Heart left ventricle (tissue), 16 donors: ENCODE results near the gene TRPC4. TPM values are rescaled to one million over a fixed set of nuclear protein-coding genes. Genes with fewer than 3 reads are reported as not detected.

Experiments
- ATAC-seq, 4 donors: fragments of 200-7000 bp; cut with Tn5 transposase; one replicate each; pipeline ENCODE4 v1.9.1; 2020 to 2022; ENCODE audit warnings: moderate library complexity in 4 of 4, mild to moderate bottlenecking in 3 of 4, moderate number of reproducible peaks in 1 of 4
- DNase-seq, 5 donors: peaks; one replicate each; pipeline ENCODE4 v3.0.0-alpha.2; 2020
- H3K27ac ChIP-seq, 12 donors: fragments of 200-600 bp; sonication (generic) in 4 of 12; one replicate each; pipeline versions ENCODE4 v1.5.0 to v1.8.0; 2016 to 2022; ENCODE audit warnings: mild to moderate bottlenecking in 2 of 12
- H3K27me3 ChIP-seq, 9 donors: fragments of 200-600 bp; sonication (generic) in 2 of 9; one replicate each; pipeline versions ENCODE4 v1.5.1 to v1.8.0; 2016 to 2022; ENCODE audit warnings: mild to moderate bottlenecking in 3 of 9
- H3K36me3 ChIP-seq, 9 donors: fragments of 200-600 bp; sonication (generic) in 2 of 9; one replicate each; pipeline versions ENCODE4 v1.5.0 to v1.8.0; 2018 to 2022; ENCODE audit warnings: mild to moderate bottlenecking in 2 of 9
- H3K4me1 ChIP-seq, 12 donors: fragments of 200-600 bp; sonication (generic) in 4 of 12; one replicate each; pipeline versions ENCODE4 v1.5.0 to v1.8.0; 2016 to 2022; ENCODE audit warnings: mild to moderate bottlenecking in 3 of 12
- H3K4me3 ChIP-seq, 12 donors: fragments of 200-600 bp; sonication (generic) in 4 of 12; one replicate each; pipeline versions ENCODE4 v1.5.0 to v1.8.0; 2017 to 2022; ENCODE audit warnings: mild to moderate bottlenecking in 9 of 12, moderate library complexity in 4 of 12
- H3K9me3 ChIP-seq, 12 donors: fragments of 200-600 bp; sonication (generic) in 4 of 12; one replicate each; pipeline versions ENCODE4 v1.5.0 to v1.8.0; 2016 to 2022; ENCODE audit warnings: mild to moderate bottlenecking in 1 of 12
- CTCF ChIP-seq, 12 donors: fragments of 200-600 bp; sonication (generic) in 4 of 12; IDR thresholded peaks; one replicate each; pipeline versions ENCODE4 v1.5.0 to v1.8.0; 2018 to 2022; ENCODE audit warnings: antibody characterized with exemption in 12 of 12, mild to moderate bottlenecking in 5 of 12
- POLR2A ChIP-seq, 2 donors: fragments of 450-650 bp; IDR thresholded peaks; one replicate each; pipeline ENCODE4 v1.6.1; 2017; ENCODE audit warnings: antibody characterized with exemption in 2 of 2, mild to moderate bottlenecking in 2 of 2, moderate library complexity in 2 of 2
- WGBS, 4 donors: extraction: QIAGEN DNeasy Blood & Tissue Kit in 2 of 4; methylation state at CpG; one replicate each; pipeline versions ENCODE4 v1.1.5 to v1.1.7; 2013 to 2018; 5-methylcytosine and 5-hydroxymethylcytosine counted together
- intact Hi-C, 10 donors: fragments of 100-400 bp; cut with DNase I; formaldehyde crosslinking; loops; one replicate each; pipeline versions ENCODE4 v1.11.1 to v1.14.2; 2022
- polyA plus RNA-seq, 2 donors: library from polyadenylated mRNA; stranded (reverse); fragments of 200-250 nt; gene quantifications; one replicate each; pipeline ENCODE4 v1.2.3, GENCODE V29; 2013
- total RNA-seq, 9 donors: library from RNA; depleted of rRNA in 2 of 9; stranded (reverse); fragments of >200 nt in 2 of 9; fragmentation: NEBNext Ultra II Directional in 3 of 9; extraction: Animal tissue kit (Norgen Biotek cat#: 25700) in 3 of 9; gene quantifications; one replicate each; pipeline versions ENCODE4 v1.1.0 to v1.2.4, GENCODE V29; 2016 to 2023
- donor health status: ischemic (EF 13 %, LVEDD 7.1; RV severe dilation, severe dysfunction).
- donor health status: healthy with polysubstance abuse.
- donor health status: DM: no; HTN: yes; CAD: no.
- donor health status: DM: no; HTN: no; CAD: no.
- donor health status: ischemic (EF 25% LVEDD 6.9; RV normal size, moderate dysfunction).
- donor health status: ischemic (EF 25% LVEDD 5.7; RV mildly dilated, moderate dysfunction).
- donor health status: healthy.
- donor health status: DM: yes; HTN: yes; CAD: no.
- donor health status: ischemic (EF 35%, LVEDD 5.7; RV mildly dilated, moderate dysfunction).
- donor health status: nonischemic (EF 11% LVEDD 7.7; RV severe dilation, severe dysfunction).
- donor health status: DM: yes; HTN: yes; CAD: no.
- donor health status: PGD.
- donor health status: ischemic (EF 29% LVEDD 5.4; RV normal size, mild dysfunction).
- donor health status: nonischemic (EF 23%, LVEDD 6.1; RV moderate dilation, normal function).

TRPC4 gene
- total and polyA plus RNA-seq, 11 donors, result 0.25 to 2.5 (median 0.79) TPM

DNA sequence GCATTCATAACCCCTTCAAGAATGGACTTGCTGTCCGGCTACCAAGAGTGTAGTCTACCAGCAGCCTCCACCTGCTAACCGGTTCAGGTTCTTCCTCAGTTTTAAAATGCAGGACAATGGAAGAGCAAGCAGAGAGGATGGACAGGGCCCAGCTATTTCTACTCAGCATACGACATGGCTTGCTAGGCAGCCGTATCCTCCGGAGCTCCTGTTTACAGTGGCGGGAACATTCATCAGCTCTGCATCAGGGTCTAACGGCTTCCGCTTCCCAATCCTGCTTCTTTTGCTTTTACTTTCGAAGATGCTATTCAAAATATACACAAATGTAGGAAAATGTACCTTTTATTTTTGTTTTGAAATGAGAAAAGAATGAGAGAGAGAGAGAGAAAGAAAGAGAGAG, 118.5 kb downstream of the TRPC4 start:
- 89 to 91% (median 90%) methylated on average over 9 of the region's 9 CpGs for WGBS, 4 donors
- no peak for ATAC-seq
- H3K27ac ChIP-seq, result no peak overlapping the region
- no peaks in the 10 kb centered on the region for H3K9me3 ChIP-seq
- DNase-seq, result no peak
- no peaks in the 10 kb centered on the region for H3K36me3 ChIP-seq
- intact Hi-C loops, result no loop called here
- no peak overlapping the region for H3K4me3 ChIP-seq
- TF ChIP-seq CTCF (IDR thresholded peaks at IDR 0.05), result no peak
- TF ChIP-seq POLR2A (IDR thresholded peaks at IDR 0.05), result no peak
- H3K4me1 ChIP-seq, result no peaks in the 10 kb centered on the region
- no peaks in the 10 kb centered on the region for H3K27me3 ChIP-seq

DNA sequence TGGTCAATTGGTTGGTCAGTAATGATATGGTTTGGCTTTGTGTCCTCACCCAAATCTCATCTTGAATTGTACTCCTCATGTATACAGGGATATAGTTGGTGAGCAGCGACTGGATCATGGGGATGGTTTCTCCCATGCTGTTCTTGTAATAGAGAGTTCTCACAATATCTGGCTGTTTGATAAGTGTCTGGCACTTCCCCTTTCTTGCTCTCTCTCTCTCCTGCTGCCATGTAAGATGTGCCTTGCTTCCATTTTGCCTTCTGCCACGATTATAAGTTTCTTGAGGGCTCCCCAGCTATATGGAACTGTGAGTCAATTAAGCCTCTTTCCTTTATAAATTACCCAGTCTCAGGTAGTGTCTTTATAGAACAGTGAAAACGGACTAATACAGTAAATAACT, 120.7 kb downstream of the TRPC4 start:
- intact Hi-C loops, result no loop called here
- TF ChIP-seq POLR2A (IDR thresholded peaks at IDR 0.05), result no peak
- TF ChIP-seq CTCF (IDR thresholded peaks at IDR 0.05), result no peak
- H3K4me1 ChIP-seq, result no peaks in the 10 kb centered on the region
- H3K27ac ChIP-seq, result no peak overlapping the region
- ATAC-seq (no peak), DNase-seq (no peak)
- no peaks in the 10 kb centered on the region for H3K27me3 ChIP-seq
- no peak overlapping the region for H3K4me3 ChIP-seq
- 76 to 90% (median 83%) methylated on average over 3 of the region's 3 CpGs for WGBS, 4 donors
- no peaks in the 10 kb centered on the region for H3K36me3 ChIP-seq
- no peaks in the 10 kb centered on the region for H3K9me3 ChIP-seq

GRCh38 chr13:37747071-37747612, 122.4 kb downstream of the TRPC4 start:
- Histone ChIP-seq H3K36me3 (no peaks in the 10 kb centered on the region), H3K4me3 (no peak overlapping the region), H3K4me1 (no peaks in the 10 kb centered on the region), H3K27ac (no peak overlapping the region), H3K9me3 (no peaks in the 10 kb centered on the region), H3K27me3 (no peaks in the 10 kb centered on the region)
- DNase-seq (no peak), ATAC-seq (no peak)
- intact Hi-C loops, result no loop called here
- TF ChIP-seq POLR2A (IDR thresholded peaks at IDR 0.05) (no peak), CTCF (IDR thresholded peaks at IDR 0.05) (no peak)
- 57 to 70% (median 61%) methylated on average over 5 of the region's 5 CpGs for WGBS, 4 donors

- H3K27ac ChIP-seq, result no peak overlapping the region
- H3K4me1 ChIP-seq, result no peaks in the 10 kb centered on the region
- intact Hi-C loops, result no loop called here
- no peak for TF ChIP-seq CTCF (IDR thresholded peaks at IDR 0.05)
- TF ChIP-seq POLR2A (IDR thresholded peaks at IDR 0.05), result no peak
- no peak for DNase-seq
- no peaks in the 10 kb centered on the region for H3K27me3 ChIP-seq
- no peak overlapping the region for H3K4me3 ChIP-seq
- WGBS, 4 donors, result 81 to 86% (median 81%) methylated on average over 7 of the region's 7 CpGs
- H3K36me3 ChIP-seq, result no peaks in the 10 kb centered on the region
- no peaks in the 10 kb centered on the region for H3K9me3 ChIP-seq
- no peak for ATAC-seq
Measured at GRCh38 chr13:37741536-37741935, 128.0 kb downstream of the TRPC4 start.
